Bone marrow (tissue), 2 donors: ENCODE data around the gene COG8.
A peak's percentile ranks its signal among the peaks of the same experiment; 100 is the strongest.

Experiments used
- DNase-seq, 2 donors: peaks; one replicate each; lab custom pipeline; 2025; lab: John Stamatoyannopoulos, UW

The COG8 gene

DNA sequence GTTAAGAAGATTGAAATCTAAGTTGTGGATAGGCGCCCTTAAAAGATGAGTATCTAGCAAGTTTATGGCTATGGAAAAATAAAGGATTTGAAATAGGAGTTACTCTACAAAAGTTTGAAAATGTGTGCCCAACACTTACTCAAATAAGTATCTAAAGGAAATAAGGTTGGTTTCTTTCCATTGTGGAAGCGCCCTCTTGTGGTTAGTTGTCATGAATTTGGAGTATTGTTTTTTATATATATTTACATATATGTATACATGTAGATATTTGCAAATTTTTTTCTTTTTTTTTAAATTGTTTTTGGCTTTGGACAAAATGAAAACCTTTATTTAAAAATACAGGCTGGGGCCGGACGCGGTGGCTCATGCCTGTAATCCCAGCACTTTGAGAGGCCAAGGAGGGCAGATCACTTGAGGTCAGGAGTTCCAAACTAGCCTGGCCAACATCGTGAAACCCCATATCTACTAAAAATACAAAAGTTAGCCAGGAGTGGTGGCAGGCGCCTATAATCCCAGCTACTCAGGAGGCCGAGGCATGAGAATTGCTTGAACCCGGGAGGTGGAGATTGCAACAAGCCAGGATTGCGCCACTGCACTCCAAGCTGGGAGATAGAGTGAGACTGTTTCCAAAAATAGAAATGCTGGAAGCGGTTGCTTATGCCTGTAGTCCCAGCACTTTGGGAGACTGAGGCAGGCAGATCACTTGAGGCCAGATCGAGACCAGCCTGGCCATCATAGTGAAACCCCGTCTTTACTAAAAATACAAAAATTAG is 52.2 kb downstream of the COG8 start:
- peak in 1 of 2 donors; percentile 31 for DNase-seq

- DNase-seq = no peak
These were observed 54.1 kb downstream of the COG8 start for GRCh38 chr16:69285240-69285639.

GRCh38 chr16:69283851-69284250 is 55.5 kb downstream of the COG8 start:
- DNase-seq = no peak

DNA sequence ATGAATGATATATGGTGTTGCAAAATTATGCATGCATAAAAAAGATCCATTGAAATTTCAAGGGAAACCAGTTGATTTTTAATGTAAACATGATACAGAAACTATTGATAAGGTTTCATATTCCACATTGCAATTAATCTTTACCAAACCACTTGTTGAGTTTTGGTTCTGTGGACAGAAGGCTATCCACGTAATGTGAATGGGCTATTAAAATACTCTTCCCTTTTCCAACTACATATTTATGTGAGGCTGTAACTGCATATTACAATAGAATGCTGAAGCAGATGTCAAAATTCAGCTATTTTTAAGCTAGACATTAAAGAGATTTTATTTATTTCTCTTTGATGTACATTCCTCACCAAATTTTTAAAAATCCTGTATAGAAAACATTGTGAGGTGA is 62.0 kb downstream of the COG8 start:
- DNase-seq = no peak
